Mucosa of descending colon (tissue), 3 donors: ENCODE results near the gene NMNAT2. TPM values are rescaled to one million over a fixed set of nuclear protein-coding genes. Genes with fewer than 3 reads are reported as not detected.
A peak's percentile ranks its signal among the peaks of the same experiment; 100 is the strongest.

Experiments
- ATAC-seq: fragments of 200-7000 bp; cut with Tn5 transposase; one replicate; pipeline ENCODE4 v1.9.1; 2020; ENCODE audit warnings: mild to moderate bottlenecking, moderate library complexity
- DNase-seq, 3 donors: peaks; one replicate each; pipeline ENCODE4 v3.0.0-alpha.2; 2020
- H3K36me3 ChIP-seq: fragments of 200-600 bp; one replicate; pipeline ENCODE4 v1.8.0; 2021; ENCODE audit warnings: low read depth, mild to moderate bottlenecking
- H3K4me1 ChIP-seq: fragments of 200-600 bp; one replicate; pipeline ENCODE4 v1.8.0; 2021; ENCODE audit warnings: low read depth, mild to moderate bottlenecking
- H3K4me3 ChIP-seq: fragments of 200-600 bp; one replicate; pipeline ENCODE4 v1.8.0; 2021; ENCODE audit warnings: mild to moderate bottlenecking
- H3K9me3 ChIP-seq: fragments of 200-600 bp; one replicate; pipeline ENCODE4 v1.8.0; 2021; ENCODE audit warnings: mild to moderate bottlenecking
- intact Hi-C, 2 donors: fragments of 100-400 bp; cut with DNase I in 1 of 2; cut with micrococcal nuclease in 1 of 2; formaldehyde crosslinking; loops; one replicate each; pipeline versions ENCODE4 v1.11.0 to v1.11.1; 2022; cut with DNase I, micrococcal nuclease
- total RNA-seq, 3 donors: library from RNA; stranded (reverse); fragmentation: NEBNext Ultra II Directional in 2 of 3; extraction: Animal tissue kit (Norgen Biotek cat#: 25700) in 2 of 3; gene quantifications; one replicate each; pipeline versions ENCODE4 v1.2.1 to v1.2.4, GENCODE V29; 2021 to 2023
- TF ChIP-seq, protein P1 (sequence below): fragments of 200-600 bp; IDR thresholded peaks from one replicate; pipeline ENCODE4 v1.8.0; 2022; ENCODE audit warnings: antibody characterized with exemption, mild to moderate bottlenecking
- donor health status: DM: no; HTN: no; CAD: no; lungs with moderate emphysema.
- donor health status: DM: no; HTN: no; CAD: no.
- donor health status: DM: no; HTN: yes; CAD: no.

NMNAT2 gene
- total RNA-seq, 3 donors from 2014 or later: 0.29 to 3.6 (median 0.87) TPM

DNA sequence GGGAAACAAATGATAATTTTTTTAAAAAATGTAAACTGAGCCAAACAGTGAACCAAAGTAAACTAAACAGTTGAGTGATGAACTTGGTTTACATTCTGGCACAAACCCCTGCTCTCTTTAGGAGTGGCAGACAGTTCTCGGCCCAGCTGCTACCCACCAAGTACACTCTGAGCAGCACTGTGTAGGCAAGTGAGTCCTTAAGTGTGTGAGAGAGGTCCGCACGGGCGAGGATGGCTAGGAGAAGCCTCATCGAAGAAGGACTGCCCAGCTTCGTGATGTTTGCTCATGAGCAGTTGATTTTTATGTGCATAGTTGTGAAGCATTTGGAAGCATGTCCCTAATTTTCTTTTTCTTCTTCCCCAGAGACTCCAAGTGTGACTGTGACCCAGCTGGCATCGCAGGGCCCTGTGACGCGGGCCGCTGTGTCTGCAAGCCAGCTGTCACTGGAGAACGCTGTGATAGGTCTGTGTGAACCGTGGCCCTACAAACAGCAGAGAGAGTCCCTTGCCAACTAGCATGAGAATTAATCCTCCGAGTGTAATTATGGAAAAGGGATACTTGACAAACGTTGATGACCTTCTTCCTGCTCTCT, 200.1 kb downstream of the NMNAT2 start:
- ATAC-seq (peak; percentile 22), DNase-seq (peak in 1 of 3 donors; percentile 30)
- H3K4me1 ChIP-seq: no peaks in the 10 kb centered on the region
- no peak overlapping the region for H3K4me3 ChIP-seq
- no peaks in the 10 kb centered on the region for H3K36me3 ChIP-seq
- intact Hi-C loops: no loop called here
- TF ChIP-seq, protein P1, sequence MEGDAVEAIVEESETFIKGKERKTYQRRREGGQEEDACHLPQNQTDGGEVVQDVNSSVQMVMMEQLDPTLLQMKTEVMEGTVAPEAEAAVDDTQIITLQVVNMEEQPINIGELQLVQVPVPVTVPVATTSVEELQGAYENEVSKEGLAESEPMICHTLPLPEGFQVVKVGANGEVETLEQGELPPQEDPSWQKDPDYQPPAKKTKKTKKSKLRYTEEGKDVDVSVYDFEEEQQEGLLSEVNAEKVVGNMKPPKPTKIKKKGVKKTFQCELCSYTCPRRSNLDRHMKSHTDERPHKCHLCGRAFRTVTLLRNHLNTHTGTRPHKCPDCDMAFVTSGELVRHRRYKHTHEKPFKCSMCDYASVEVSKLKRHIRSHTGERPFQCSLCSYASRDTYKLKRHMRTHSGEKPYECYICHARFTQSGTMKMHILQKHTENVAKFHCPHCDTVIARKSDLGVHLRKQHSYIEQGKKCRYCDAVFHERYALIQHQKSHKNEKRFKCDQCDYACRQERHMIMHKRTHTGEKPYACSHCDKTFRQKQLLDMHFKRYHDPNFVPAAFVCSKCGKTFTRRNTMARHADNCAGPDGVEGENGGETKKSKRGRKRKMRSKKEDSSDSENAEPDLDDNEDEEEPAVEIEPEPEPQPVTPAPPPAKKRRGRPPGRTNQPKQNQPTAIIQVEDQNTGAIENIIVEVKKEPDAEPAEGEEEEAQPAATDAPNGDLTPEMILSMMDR: no peak
- no peaks in the 10 kb centered on the region for H3K9me3 ChIP-seq

DNA sequence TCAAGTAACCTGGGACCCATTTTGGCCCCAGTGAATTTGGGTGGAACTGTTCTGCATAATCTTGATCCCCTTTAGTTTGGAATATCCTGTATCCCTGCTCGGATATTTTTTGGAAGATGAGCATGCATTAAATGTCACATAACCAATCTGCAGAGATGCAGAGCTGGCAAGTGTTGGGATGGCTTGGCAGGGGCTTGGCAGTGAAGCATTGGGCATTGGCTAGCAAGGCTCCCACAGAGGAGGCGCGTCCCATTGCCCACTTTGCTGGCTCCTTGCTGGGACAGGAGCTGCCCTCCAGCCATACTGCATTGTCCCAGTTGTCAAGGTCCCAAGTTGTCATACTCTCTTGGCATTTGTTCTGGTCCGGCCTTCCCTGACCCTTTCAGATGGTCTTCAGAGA, 202.2 kb downstream of the NMNAT2 start:
- ATAC-seq (no peak), DNase-seq (no peak)
- intact Hi-C loops: no loop called here
- no peaks in the 10 kb centered on the region for H3K4me1 ChIP-seq
- TF ChIP-seq, protein P1: no peak
- H3K4me3 ChIP-seq: no peak overlapping the region
- H3K9me3 ChIP-seq: no peaks in the 10 kb centered on the region
- H3K36me3 ChIP-seq: no peaks in the 10 kb centered on the region

DNA sequence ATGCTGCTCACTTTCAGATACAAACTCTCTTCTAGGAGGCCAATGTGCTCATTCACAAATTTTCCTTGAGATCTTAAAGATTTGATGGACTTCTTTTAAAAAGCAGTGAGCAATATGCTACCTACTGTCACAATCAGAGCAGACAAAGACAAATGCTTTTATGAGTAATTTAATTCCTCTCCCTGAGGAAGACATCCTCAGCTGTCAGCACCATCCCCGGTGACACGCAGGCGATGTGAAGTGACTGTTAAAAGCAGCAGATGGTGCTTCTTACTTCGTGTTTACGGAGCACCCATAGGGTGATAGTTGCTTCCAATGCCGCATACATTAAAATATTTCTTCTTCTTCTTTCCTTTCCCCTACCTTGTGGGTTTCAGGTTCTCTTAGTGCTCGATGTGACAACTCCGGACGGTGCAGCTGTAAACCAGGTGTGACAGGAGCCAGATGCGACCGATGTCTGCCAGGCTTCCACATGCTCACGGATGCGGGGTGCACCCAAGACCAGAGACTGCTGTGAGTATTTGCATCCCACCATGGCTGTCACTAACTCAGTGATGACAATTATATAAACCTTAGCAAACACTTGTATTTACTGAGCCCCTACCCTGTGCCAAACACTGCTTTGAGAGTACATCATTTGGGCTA, 203.0 kb downstream of the NMNAT2 start:
- H3K4me1 ChIP-seq: no peaks in the 10 kb centered on the region
- DNase-seq: no peak
- TF ChIP-seq, protein P1: no peak
- no peak overlapping the region for H3K4me3 ChIP-seq
- no peak for ATAC-seq
- H3K36me3 ChIP-seq: no peaks in the 10 kb centered on the region
- no peaks in the 10 kb centered on the region for H3K9me3 ChIP-seq
- intact Hi-C loops: no loop called here

DNA sequence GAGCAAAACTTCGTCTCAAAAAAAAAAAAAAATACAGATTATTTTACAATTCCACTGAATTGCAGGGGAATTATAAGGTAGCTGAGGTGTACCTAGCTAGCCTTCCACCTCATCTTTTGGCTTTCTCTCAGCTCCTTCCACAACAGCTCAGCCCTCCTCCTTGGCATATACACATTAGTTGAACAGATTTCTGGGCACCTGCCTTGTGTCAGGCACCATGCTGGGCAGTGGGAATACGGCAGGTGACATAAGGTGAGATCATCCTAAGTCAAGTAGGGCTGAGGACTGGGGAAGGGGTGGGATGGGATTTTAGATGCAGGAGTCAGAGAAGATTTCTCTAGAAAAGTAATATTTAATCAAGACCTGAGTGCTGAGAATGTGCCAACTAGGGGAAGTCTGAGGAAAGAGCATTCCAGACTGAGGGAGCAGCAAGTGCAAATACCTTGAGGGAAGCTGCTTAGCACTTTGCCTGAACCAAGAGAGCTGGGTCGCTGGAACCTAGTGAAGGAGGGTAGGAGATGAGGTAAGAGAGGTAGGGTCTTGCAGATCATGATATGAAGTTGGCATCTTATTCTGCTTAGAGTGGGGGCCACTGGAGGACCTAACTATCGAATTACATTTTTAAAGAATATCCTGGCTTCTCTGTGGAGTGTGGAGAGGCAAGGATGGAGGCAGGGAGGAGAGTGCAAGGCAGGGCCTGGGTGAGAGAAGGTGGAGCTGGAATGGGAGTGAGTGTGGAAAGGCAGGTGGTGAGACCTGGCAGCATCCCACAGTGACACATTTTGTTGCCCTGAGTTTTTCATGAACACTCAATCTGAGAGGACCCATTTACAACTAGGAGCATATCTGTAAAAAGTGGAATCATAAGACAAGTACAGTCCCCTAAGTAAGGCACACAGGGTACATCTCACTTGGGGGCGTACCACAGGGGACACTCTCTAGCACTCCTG, 203.9 kb downstream of the NMNAT2 start:
- DNase-seq: no peak
- no peaks in the 10 kb centered on the region for H3K36me3 ChIP-seq
- intact Hi-C loops: no loop called here

DNA sequence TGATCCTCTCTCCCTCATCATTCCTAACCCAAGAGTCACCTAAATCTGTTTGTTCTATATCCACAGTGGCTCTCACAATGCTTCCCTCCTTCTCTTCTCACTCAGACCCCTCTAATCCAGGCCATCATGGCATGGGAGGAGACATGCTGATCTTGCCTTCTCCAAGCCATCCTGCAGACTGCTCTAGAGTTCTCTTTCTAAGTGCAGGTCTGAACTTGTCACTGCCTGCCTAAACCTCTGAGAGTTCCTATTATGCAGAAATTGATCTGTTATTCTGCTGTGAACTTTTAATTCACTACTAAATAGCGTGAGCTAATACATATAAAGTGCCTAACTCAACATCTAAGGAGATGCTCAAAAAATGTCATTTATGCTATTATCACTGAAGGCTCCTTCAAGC, 205.3 kb downstream of the NMNAT2 start:
- Histone ChIP-seq H3K9me3 (no peaks in the 10 kb centered on the region), H3K4me1 (no peaks in the 10 kb centered on the region), H3K36me3 (no peaks in the 10 kb centered on the region), H3K4me3 (no peak overlapping the region)
- ATAC-seq (no peak), DNase-seq (no peak)
- TF ChIP-seq, protein P1: no peak
- intact Hi-C loops: no loop called here

More for the DNA sequence above, 203.9 kb downstream of the NMNAT2 start:
- ATAC-seq: no peak
- H3K9me3 ChIP-seq: no peaks in the 10 kb centered on the region
- H3K4me3 ChIP-seq: no peak overlapping the region
- no peaks in the 10 kb centered on the region for H3K4me1 ChIP-seq
- TF ChIP-seq, protein P1: no peak
